DND-41 (cell line): ENCODE results near the gene IRS2.

ENCODE experiments used
- EZH2 ChIP-seq: IDR thresholded peaks from 3 replicates; pipeline ENCODE4 v1.6.1; 2012; ENCODE audit warnings: borderline replicate concordance, low read depth, mild to moderate bottlenecking, moderate library complexity, low read length, inconsistent platforms; ENCODE audit not compliant: severe bottlenecking
- TF ChIP-seq, protein P1 (sequence below): IDR thresholded peaks from 2 replicates; pipeline ENCODE4 v1.5.1; 2012; ENCODE audit warnings: borderline replicate concordance, low read length, moderate library complexity, mild to moderate bottlenecking; ENCODE audit not compliant: poor library complexity, severe bottlenecking; ENCODE audit errors: extremely low read depth

DNA sequence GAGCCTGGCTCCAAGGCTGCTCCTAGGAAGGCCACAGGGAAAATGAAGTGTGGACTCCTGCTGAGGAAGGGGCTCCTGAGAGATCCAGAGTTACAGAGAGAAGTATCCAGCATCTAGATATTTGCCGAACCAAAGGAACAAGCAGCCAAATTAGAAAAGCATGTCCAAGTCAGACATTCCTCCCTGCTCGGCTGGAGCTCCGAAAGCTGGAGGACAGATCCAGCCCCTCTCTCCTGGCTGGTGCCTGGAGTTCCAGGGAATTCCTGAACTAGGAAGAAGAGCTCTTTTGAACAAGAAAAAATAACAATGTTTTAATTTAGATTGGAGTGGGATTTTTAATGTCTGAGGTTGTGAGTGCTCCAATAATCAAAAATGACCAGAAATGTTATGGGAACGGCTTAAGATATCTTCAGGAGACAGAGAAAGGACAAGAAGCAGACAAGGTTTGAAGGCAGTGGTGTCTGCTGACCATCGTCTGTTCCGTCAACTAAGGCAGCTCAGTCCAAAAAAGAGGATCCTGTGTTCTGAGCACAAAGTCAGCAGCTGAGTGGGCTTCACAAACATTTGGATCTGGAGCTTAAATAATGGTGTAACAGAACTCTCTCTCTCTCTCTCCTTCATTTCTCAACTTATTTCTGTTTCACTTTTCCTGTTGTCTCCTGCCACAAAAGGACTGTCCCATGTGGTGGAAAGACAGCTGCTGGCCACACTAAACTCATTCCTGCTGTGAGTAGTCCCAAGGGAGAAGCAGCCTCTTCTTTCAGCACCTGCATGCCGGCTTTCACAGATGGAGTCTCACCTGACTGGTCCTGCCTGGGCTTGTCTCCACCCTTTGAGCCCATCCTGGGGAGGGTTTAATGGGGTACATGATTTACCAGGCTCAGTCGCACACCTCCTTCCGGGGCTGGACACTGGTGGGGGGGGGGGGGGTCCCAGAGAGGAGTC lies 31.5 kb upstream of the IRS2 start:
- TF ChIP-seq, protein P1, sequence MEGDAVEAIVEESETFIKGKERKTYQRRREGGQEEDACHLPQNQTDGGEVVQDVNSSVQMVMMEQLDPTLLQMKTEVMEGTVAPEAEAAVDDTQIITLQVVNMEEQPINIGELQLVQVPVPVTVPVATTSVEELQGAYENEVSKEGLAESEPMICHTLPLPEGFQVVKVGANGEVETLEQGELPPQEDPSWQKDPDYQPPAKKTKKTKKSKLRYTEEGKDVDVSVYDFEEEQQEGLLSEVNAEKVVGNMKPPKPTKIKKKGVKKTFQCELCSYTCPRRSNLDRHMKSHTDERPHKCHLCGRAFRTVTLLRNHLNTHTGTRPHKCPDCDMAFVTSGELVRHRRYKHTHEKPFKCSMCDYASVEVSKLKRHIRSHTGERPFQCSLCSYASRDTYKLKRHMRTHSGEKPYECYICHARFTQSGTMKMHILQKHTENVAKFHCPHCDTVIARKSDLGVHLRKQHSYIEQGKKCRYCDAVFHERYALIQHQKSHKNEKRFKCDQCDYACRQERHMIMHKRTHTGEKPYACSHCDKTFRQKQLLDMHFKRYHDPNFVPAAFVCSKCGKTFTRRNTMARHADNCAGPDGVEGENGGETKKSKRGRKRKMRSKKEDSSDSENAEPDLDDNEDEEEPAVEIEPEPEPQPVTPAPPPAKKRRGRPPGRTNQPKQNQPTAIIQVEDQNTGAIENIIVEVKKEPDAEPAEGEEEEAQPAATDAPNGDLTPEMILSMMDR: no peak
- no peak for TF ChIP-seq EZH2
